HEK293 (cell line): ENCODE measurements around the gene CENPO.

Experiments
- CTCF ChIA-PET: fragments of 350-600 bp; formaldehyde crosslinking; extraction: SDS; loops from one replicate; lab custom pipeline; 2021; ENCODE audit warnings: antibody characterized with exemption; lab: Yijun Ruan, JAX
- POLR2A ChIA-PET: fragments of 300-600 bp; formaldehyde crosslinking; extraction: SDS; loops from one replicate; lab custom pipeline; 2020; ENCODE audit warnings: antibody characterized with exemption, inconsistent platforms; lab: Yijun Ruan, JAX
- H3K27ac ChIP-seq: fragments of 200-500 bp; sonication (Bioruptor generic); 2 replicates; pipeline ENCODE4 v1.5.1; 2014; ENCODE audit warnings: low read depth, low read length, control low read depth, inconsistent platforms; ENCODE audit errors: extremely low read depth
- H3K36me3 ChIP-seq, 2 experiments: fragments of 200-500 bp in 1 of 2; sonication (Bioruptor generic) in 1 of 2; 1 replicate in 1 of 2; 2 replicates in 1 of 2; pipeline ENCODE4 v1.5.1; 2014 to 2017; ENCODE audit warnings: inconsistent platforms in 2 of 2, low read length in 2 of 2; ENCODE audit not compliant: control insufficient read depth in 2 of 2, insufficient read depth in 1 of 2
- H3K4me1 ChIP-seq: fragments of 200-500 bp; sonication (Bioruptor generic); 2 replicates; pipeline ENCODE4 v1.5.1; 2014; ENCODE audit warnings: mild to moderate bottlenecking, low read length, inconsistent platforms; ENCODE audit not compliant: control insufficient read depth, insufficient read depth
- H3K4me3 ChIP-seq: 2 replicates; pipeline ENCODE4 v1.5.1; 2011; ENCODE audit warnings: low read depth, mild to moderate bottlenecking, control low read depth, low read length, moderate library complexity
- H3K9me3 ChIP-seq: fragments of 200-500 bp; sonication (Bioruptor generic); 2 replicates; pipeline ENCODE4 v1.5.1; 2014; ENCODE audit warnings: low read depth, low read length, inconsistent platforms; ENCODE audit not compliant: control insufficient read depth, insufficient read depth
- AEBP2 ChIP-seq: fragments of 450-650 bp; formaldehyde crosslinking; IDR thresholded peaks from 2 replicates; pipeline ENCODE4 v1.5.1; 2016; ENCODE audit warnings: missing biosample characterization, missing genetic modification characterization, borderline replicate concordance
- ELK4 ChIP-seq: IDR thresholded peaks from 2 replicates; pipeline ENCODE4 v1.6.1; 2011; ENCODE audit warnings: mild to moderate bottlenecking, low read depth, low read length, borderline replicate concordance
- FEZF1 ChIP-seq: fragments of 450-650 bp; formaldehyde crosslinking; IDR thresholded peaks from 2 replicates; pipeline ENCODE4 v1.5.1; 2016; ENCODE audit warnings: missing biosample characterization, missing genetic modification characterization
- GFI1B ChIP-seq: fragments of 450-650 bp; formaldehyde crosslinking; IDR thresholded peaks from 2 replicates; pipeline ENCODE4 v1.5.1; 2016; ENCODE audit warnings: missing biosample characterization, missing genetic modification characterization
- GLIS2 ChIP-seq: fragments of 450-650 bp; formaldehyde crosslinking; IDR thresholded peaks from 2 replicates; pipeline ENCODE4 v1.5.1; 2016; ENCODE audit warnings: missing biosample characterization, missing genetic modification characterization
- KLF7 ChIP-seq: fragments of 450-650 bp; formaldehyde crosslinking; IDR thresholded peaks from 2 replicates; pipeline ENCODE4 v1.5.1; 2016; ENCODE audit warnings: missing biosample characterization, missing genetic modification characterization, borderline replicate concordance
- OVOL3 ChIP-seq: fragments of 450-650 bp; formaldehyde crosslinking; IDR thresholded peaks from 2 replicates; pipeline ENCODE4 v1.5.1; 2016; ENCODE audit warnings: missing biosample characterization, missing genetic modification characterization
- ZFP41 ChIP-seq: fragments of 450-650 bp; formaldehyde crosslinking; IDR thresholded peaks from 2 replicates; pipeline ENCODE4 v1.5.1; 2016; ENCODE audit warnings: missing biosample characterization, missing genetic modification characterization, borderline replicate concordance
- ZFP69B ChIP-seq: fragments of 450-650 bp; formaldehyde crosslinking; IDR thresholded peaks from 2 replicates; pipeline ENCODE4 v1.5.1; 2016; ENCODE audit warnings: missing biosample characterization, missing genetic modification characterization
- ZNF10 ChIP-seq: fragments of 450-650 bp; formaldehyde crosslinking; IDR thresholded peaks from 2 replicates; pipeline ENCODE4 v1.5.1; 2017; ENCODE audit warnings: missing biosample characterization, missing genetic modification characterization
- ZNF155 ChIP-seq: fragments of 450-650 bp; formaldehyde crosslinking; IDR thresholded peaks from 2 replicates; pipeline ENCODE4 v1.5.1; 2016; ENCODE audit warnings: missing biosample characterization, missing genetic modification characterization
- ZNF174 ChIP-seq: fragments of 450-650 bp; formaldehyde crosslinking; IDR thresholded peaks from 2 replicates; pipeline ENCODE4 v1.5.0; 2017; ENCODE audit warnings: missing biosample characterization, mild to moderate bottlenecking, missing genetic modification characterization
- ZNF211 ChIP-seq: fragments of 450-650 bp; formaldehyde crosslinking; IDR thresholded peaks from 2 replicates; pipeline ENCODE4 v1.5.1; 2016; ENCODE audit warnings: low read depth, missing biosample characterization, missing genetic modification characterization
- ZNF214 ChIP-seq: fragments of 450-650 bp; formaldehyde crosslinking; IDR thresholded peaks from 2 replicates; pipeline ENCODE4 v1.5.1; 2017; ENCODE audit warnings: missing biosample characterization, mild to moderate bottlenecking, missing genetic modification characterization, borderline replicate concordance
- ZNF223 ChIP-seq: fragments of 450-650 bp; formaldehyde crosslinking; IDR thresholded peaks from 2 replicates; pipeline ENCODE4 v1.5.1; 2016; ENCODE audit warnings: missing biosample characterization, missing genetic modification characterization
- ZNF521 ChIP-seq: fragments of 450-650 bp; formaldehyde crosslinking; IDR thresholded peaks from 2 replicates; pipeline ENCODE4 v1.5.1; 2017; ENCODE audit warnings: missing biosample characterization, mild to moderate bottlenecking, missing genetic modification characterization
- ZNF629 ChIP-seq: fragments of 450-650 bp; formaldehyde crosslinking; IDR thresholded peaks from 2 replicates; pipeline ENCODE4 v1.5.1; 2017; ENCODE audit warnings: missing biosample characterization, missing genetic modification characterization
- ZNF639 ChIP-seq: fragments of 450-650 bp; formaldehyde crosslinking; IDR thresholded peaks from 2 replicates; pipeline ENCODE4 v1.5.1; 2016; ENCODE audit warnings: missing biosample characterization, missing genetic modification characterization
- ZNF701 ChIP-seq: fragments of 450-650 bp; formaldehyde crosslinking; IDR thresholded peaks from 2 replicates; pipeline ENCODE4 v1.5.1; 2016; ENCODE audit warnings: missing biosample characterization, missing genetic modification characterization
- ZSCAN5A ChIP-seq: fragments of 450-650 bp; formaldehyde crosslinking; IDR thresholded peaks from 2 replicates; pipeline ENCODE4 v1.5.1; 2016; ENCODE audit warnings: missing biosample characterization, missing genetic modification characterization
- TF ChIP-seq, protein P1 (sequence below): fragments of 450-650 bp; formaldehyde crosslinking; IDR thresholded peaks from 2 replicates; pipeline ENCODE4 v1.5.1; 2017; ENCODE audit warnings: missing biosample characterization, mild to moderate bottlenecking, missing genetic modification characterization, moderate library complexity
- TF ChIP-seq, protein P2 (sequence below): fragments of 450-650 bp; formaldehyde crosslinking; IDR thresholded peaks from 2 replicates; pipeline ENCODE4 v1.5.1; 2016; ENCODE audit warnings: missing biosample characterization, missing genetic modification characterization
- TF ChIP-seq, protein P3 (sequence below): fragments of 450-650 bp; formaldehyde crosslinking; conservative IDR thresholded peaks from 2 replicates; pipeline ENCODE4 v1.5.1; 2016; ENCODE audit warnings: low read depth, missing biosample characterization, missing genetic modification characterization

Gene CENPO

GRCh38 chr2:24837996-24838513, 44.8 kb downstream of the CENPO start:
- CTCF ChIA-PET = no interaction called here
- H3K27ac ChIP-seq = no peak overlapping the region
- no peaks in the 10 kb centered on the region for H3K9me3 ChIP-seq
- no peak overlapping the region for H3K4me3 ChIP-seq
- H3K36me3 ChIP-seq = peaks cover 0 to 79% of the 10 kb centered on the region in 2 experiments; a peak in 2 of 3 replicates
- TF ChIP-seq ZNF629 (tag by site-specific recombination) = no peak
- no peak for TF ChIP-seq GFI1B (tag by site-specific recombination)
- no peak for TF ChIP-seq ZNF639 (tag by site-specific recombination)
- TF ChIP-seq AEBP2 (tag by site-specific recombination) = no peak
- TF ChIP-seq, protein P1, sequence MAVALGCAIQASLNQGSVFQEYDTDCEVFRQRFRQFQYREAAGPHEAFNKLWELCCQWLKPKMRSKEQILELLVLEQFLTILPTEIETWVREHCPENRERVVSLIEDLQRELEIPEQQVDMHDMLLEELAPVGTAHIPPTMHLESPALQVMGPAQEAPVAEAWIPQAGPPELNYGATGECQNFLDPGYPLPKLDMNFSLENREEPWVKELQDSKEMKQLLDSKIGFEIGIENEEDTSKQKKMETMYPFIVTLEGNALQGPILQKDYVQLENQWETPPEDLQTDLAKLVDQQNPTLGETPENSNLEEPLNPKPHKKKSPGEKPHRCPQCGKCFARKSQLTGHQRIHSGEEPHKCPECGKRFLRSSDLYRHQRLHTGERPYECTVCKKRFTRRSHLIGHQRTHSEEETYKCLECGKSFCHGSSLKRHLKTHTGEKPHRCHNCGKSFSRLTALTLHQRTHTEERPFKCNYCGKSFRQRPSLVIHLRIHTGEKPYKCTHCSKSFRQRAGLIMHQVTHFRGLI (tag by site-specific recombination) = no peak
- TF ChIP-seq, protein P2, sequence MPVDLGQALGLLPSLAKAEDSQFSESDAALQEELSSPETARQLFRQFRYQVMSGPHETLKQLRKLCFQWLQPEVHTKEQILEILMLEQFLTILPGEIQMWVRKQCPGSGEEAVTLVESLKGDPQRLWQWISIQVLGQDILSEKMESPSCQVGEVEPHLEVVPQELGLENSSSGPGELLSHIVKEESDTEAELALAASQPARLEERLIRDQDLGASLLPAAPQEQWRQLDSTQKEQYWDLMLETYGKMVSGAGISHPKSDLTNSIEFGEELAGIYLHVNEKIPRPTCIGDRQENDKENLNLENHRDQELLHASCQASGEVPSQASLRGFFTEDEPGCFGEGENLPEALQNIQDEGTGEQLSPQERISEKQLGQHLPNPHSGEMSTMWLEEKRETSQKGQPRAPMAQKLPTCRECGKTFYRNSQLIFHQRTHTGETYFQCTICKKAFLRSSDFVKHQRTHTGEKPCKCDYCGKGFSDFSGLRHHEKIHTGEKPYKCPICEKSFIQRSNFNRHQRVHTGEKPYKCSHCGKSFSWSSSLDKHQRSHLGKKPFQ (tag by site-specific recombination) = no peak
- TF ChIP-seq ZNF521 (tag by site-specific recombination) = no peak
- TF ChIP-seq OVOL3 = no peak
- no peak for TF ChIP-seq ZFP69B (tag by site-specific recombination)
- no peak for TF ChIP-seq ZNF155 (tag by site-specific recombination)
- TF ChIP-seq ZNF174 (tag by site-specific recombination) = no peak
- TF ChIP-seq ZNF701 (tag by site-specific recombination) = no peak
- TF ChIP-seq FEZF1 (tag by site-specific recombination) = no peak
- TF ChIP-seq ZNF211 = no peak
- no peak for TF ChIP-seq GLIS2 (tag by site-specific recombination)
- no peak for TF ChIP-seq ZNF10
- no peak for TF ChIP-seq KLF7 (tag by site-specific recombination)
- TF ChIP-seq ZFP41 (tag by site-specific recombination) = no peak
- TF ChIP-seq ZSCAN5A = no peak
- TF ChIP-seq, all 188 proteins: peak for 0
- H3K4me1 ChIP-seq = no peaks in the 10 kb centered on the region
- POLR2A ChIA-PET = no interaction called here

GRCh38 chr2:24838541-24838940, 45.3 kb downstream of the CENPO start:
- Histone ChIP-seq H3K9me3 (no peaks in the 10 kb centered on the region), H3K4me3 (no peak overlapping the region), H3K27ac (no peak overlapping the region), H3K36me3 (peaks cover 0 to 80% of the 10 kb centered on the region in 2 experiments; a peak in 2 of 3 replicates)
- POLR2A ChIA-PET = no interaction called here
- TF ChIP-seq ZNF223 (no peak), ZNF214 (no peak), ELK4 (no peak)
- TF ChIP-seq, protein P3, sequence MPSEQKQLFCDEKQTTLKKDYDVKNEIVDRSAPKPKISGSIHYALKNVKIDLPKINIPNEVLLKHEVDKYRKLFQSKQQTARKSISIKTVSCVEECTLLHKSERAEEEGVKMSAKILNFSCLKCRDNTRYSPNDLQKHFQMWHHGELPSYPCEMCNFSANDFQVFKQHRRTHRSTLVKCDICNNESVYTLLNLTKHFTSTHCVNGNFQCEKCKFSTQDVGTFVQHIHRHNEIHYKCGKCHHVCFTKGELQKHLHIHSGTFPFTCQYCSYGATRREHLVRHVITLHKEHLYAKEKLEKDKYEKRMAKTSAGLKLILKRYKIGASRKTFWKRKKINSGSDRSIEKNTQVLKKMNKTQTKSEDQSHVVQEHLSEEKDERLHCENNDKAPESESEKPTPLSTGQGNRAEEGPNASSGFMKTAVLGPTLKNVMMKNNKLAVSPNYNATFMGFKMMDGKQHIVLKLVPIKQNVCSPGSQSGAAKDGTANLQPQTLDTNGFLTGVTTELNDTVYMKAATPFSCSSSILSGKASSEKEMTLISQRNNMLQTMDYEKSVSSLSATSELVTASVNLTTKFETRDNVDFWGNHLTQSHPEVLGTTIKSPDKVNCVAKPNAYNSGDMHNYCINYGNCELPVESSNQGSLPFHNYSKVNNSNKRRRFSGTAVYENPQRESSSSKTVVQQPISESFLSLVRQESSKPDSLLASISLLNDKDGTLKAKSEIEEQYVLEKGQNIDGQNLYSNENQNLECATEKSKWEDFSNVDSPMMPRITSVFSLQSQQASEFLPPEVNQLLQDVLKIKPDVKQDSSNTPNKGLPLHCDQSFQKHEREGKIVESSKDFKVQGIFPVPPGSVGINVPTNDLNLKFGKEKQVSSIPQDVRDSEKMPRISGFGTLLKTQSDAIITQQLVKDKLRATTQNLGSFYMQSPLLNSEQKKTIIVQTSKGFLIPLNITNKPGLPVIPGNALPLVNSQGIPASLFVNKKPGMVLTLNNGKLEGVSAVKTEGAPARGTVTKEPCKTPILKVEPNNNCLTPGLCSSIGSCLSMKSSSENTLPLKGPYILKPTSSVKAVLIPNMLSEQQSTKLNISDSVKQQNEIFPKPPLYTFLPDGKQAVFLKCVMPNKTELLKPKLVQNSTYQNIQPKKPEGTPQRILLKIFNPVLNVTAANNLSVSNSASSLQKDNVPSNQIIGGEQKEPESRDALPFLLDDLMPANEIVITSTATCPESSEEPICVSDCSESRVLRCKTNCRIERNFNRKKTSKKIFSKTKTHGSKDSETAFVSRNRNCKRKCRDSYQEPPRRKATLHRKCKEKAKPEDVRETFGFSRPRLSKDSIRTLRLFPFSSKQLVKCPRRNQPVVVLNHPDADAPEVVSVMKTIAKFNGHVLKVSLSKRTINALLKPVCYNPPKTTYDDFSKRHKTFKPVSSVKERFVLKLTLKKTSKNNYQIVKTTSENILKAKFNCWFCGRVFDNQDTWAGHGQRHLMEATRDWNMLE (tag by site-specific recombination) = no peak
- TF ChIP-seq, all 188 proteins: peak for 0
- no peaks in the 10 kb centered on the region for H3K4me1 ChIP-seq
- CTCF ChIA-PET = no interaction called here
